IPS-NIHi7 (cell line): Measurements from ENCODE around the gene ROCK2.
A peak's percentile ranks its signal among the peaks of the same experiment; 100 is the strongest.
"Not testable (repeated sequence)": the region's sequence is repeated elsewhere in the genome, so short reads cannot be mapped to it uniquely, and the experiment has no call there.

Source experiments
- DNase-seq: peaks from one replicate; pipeline ENCODE4 v3.0.0; 2012; ENCODE audit warnings: mixed read lengths; ENCODE audit errors: extremely low spot score

ROCK2 gene

DNA sequence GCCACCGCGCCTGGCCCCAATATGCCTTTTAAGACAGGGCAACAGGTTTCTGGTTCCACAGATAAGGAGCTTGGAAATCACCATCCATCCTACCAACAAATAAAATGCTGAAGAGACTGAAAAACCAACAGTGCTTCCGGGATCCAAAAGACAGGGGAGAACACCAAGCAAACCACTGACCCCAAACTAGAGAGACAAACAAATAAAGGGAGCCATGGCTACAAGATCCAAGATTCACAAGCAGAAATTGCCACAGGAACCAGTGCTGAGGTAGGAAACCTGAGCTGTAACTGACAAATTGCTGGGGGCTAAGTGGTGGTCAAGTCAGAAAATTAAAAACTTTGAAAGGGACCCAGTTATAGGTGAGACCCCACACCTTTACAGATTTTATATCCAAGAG lies 76.5 kb downstream of the ROCK2 start:
- DNase-seq, result no peak

DNA sequence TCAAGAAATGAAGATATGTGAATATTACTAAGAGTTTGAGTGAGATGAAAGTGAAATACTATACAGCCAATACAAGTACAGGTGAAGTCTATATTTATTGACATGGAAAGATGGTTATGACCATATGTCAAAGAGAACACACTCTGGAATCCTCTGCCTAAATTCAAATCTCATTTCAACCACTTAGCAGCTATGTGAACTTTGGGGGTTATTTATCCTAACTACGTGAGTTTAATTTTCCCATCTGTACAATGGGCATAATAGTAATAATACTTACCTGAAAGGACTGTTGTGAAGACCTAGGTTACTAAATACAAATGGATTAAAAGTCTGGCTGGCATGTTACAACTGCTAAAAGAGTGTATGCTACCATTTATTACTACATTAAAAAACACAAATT lies 79.6 kb downstream of the ROCK2 start:
- no peak for DNase-seq

DNA sequence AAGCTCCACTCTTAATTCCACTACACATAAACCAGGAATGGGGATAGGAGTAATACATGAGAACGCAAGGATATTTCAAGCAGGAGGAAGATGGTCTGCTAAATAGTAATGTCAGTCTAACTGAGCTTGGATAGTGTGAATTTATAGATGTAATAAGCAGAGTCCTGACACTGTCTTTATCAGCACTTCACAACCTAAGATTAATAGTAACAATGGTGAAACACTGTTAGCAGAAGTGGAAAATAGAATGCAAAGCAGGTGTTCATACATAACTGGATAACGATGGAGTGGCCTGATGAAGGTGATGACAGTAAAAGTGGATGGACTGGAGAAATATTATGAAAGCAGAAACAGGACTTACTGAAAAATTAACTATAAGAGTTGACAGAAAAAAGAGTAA lies 80.4 kb downstream of the ROCK2 start:
- DNase-seq, result no peak

DNA sequence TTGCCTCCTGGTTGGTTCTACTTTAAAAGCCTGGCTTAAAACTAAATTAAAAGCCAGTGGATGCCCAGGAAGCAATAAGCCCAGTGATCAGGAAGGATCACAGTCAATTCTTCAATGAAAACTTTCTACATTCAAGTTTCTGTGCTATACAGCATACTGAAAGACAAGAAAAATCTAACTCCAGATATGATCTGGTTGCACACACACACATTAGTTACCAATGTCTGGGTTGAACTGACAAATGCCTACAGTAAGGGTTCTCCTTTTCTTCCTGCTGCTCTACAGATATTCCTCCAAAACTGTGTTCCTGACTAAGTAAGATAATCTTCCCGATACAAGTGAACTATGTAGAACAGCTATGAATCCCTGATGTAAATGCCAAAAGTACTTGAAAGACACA lies 81.3 kb downstream of the ROCK2 start:
- no peak for DNase-seq

DNA sequence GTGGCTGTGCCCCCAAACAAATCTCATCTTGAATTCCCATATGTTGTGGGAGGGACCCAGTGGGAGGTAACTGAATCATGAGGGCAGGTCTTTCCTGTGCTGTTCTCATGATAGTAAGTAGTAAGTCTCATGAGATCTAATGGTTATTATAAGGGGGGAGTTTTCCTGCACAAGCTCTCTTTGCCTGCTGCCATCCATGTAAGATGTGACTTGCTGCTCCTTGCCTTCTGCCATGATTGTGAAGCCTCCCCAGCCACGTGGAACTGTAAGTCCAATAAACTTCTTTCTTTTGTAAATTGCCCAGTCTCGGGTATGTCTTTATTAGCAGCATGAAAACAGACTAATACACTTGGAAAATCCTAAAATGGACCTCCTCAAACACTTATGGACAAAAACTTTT lies 82.0 kb downstream of the ROCK2 start:
- DNase-seq, result not testable (repeated sequence)

DNA sequence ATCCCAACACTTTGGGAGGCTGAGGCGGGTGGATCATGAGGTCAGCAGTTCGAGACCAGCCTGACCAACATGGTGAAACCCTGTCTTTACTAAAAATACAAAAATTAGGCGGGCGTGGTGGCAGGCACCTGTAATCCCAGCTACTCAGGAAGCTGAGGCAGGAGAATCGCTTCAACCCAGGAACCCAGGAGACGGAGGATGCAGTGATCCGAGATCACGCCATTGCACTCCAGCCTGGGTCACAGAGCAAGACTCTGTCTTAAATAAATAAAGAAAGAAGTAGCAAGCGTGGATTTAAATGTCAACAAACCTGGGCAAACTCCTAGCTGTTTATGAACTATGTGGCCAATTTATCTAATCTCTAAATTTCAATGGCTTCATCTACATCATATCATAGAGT lies 82.9 kb downstream of the ROCK2 start:
- not testable (repeated sequence) for DNase-seq

DNA sequence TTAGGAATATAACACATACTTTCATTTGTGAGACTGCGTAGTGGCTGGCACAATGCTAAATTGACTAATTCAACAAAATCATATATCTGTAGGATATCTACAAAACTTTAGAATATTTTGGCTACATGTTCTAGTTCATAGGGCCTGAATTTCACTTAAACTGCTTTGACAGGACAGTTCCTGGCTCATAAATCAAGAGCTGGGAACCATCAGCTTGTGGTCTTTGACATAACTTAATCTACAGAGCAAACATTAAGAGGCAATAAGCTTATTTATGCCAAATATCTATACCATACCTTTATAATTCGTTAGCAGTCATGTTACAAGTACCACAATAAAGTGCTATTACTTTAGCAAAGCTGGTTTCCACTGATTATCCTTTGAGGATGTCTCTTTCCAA lies 83.5 kb downstream of the ROCK2 start:
- DNase-seq, result no peak

DNA sequence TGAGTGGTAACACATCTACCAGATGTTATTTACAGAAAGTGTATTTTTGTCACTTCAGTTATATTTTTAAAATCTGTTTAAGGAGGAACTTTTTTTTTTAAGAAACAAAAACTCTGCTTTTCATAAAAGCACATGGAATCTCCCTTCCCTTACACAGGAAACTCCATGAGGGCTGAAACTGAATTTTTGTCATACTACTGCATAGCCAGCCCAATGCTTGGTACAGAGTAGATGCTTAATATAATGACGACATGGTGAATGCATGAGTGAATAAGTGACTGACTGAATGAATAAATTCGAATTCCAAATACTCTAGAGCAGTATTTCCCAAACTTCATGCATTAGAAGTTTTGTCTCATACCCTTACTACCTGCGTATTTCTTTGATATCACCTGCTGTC lies 86.5 kb downstream of the ROCK2 start:
- DNase-seq, result no peak

DNA sequence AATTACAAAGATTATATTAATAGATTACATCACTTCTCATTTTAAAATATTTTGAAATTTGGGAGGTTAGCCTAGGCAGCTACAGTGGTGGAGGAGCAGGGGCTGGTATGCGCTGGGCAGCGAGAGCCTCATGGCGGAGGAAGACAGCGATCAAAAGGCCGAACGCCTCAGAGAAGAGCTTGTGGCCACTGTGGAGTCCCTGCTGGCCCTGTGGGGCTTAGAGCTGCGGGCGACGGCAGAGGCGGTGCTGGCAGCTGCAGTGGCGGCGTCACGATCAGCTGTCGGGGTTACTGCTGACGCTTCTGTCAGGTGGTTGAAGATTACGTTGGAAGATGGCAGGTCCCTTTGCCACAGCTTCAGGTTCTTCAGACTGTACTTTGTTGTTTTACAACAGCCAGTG lies 87.4 kb downstream of the ROCK2 start:
- peak; percentile 16 for DNase-seq

DNA sequence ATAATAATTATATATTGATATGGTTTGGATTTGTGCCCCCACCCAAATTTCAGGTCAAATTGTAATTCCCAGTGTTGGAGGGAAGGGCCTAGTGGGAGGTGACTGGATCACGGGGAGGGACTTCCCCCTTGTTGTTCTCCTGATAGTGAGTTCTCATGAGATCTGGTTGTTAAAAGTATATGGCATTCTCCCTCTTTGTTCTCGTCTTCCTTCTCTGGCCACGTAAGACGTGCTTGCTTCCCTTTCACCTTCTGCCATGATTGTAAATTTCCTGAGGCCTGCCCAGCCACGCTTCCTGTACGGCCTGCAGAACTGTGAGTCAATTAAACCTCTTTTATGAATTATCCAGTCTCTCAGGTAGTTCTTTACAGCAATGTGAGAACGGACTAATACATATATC lies 88.3 kb downstream of the ROCK2 start:
- no peak for DNase-seq

DNA sequence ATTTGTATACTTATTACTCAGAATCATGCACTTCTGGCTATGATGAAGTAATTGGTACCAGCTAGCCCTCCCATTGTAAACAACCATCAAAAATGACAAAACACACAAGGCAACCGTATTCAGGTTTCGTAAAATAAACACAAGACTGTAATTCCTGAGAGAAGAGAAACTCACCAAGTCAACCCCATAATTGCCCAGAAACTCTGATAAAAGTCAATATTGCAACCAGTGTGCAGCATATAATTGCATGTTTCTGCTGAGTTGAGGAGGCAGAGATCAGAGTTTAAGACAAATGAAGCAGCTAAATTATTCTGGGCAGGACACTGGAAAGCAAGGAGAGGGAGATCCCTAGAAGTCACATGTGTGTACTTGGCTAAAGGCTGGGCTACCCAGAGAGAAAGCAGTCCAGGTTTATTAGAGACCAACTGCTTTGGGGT lies 90.3 kb downstream of the ROCK2 start:
- no peak for DNase-seq

DNA sequence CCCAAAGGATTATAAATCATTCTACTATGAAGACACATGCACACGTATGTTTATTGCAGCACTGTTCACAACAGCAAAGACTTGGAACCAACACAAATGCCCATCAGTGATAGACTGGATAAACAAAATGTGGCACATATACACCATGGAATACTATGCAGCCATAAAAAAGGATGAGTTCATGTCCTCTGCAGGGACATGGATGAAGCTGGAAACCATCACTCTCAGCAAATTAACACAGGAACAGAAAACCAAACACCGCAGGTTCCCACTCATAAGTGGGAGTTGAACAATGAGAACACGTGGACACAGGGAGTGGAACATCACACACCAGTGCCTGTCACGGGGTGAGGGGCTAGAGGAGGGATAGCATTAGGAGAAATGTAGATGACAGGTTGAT lies 92.0 kb downstream of the ROCK2 start:
- DNase-seq, result not testable (repeated sequence)

DNA sequence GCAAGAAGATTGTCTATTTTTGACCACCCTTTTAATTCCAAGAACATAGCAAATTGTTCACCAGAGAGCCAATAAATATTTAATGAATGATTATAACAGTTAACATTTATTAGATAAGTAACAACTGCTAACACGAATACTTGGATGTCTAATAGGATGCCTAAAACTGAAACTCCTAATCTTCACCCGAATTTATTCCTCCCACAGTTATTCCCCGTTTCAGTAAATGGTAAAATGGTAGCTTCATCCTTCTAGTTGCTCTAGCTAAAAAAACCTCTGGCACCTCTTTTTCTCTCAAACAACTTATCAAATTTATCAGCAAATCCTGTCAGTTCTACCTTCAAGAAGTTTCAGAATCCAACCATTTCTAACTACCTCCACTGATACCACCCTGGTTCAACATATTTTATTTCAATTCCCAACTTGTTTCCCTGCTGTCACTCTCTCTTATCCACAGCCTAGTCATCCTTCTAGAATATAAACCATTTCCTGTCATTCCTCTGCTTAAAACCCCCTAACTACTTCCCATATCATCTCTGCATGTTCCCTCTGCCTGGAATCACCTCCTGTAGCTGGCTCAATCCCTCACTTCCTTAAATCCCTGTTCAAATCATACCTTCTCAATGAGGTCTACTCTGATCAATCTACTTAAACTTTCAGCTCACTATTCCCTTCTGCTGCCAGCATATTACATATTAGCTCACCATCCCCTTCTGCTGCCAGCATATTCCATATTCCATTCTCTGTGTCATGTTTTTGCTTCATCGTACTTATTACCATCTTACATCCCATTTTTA lies 93.8 kb downstream of the ROCK2 start:
- no peak for DNase-seq

DNA sequence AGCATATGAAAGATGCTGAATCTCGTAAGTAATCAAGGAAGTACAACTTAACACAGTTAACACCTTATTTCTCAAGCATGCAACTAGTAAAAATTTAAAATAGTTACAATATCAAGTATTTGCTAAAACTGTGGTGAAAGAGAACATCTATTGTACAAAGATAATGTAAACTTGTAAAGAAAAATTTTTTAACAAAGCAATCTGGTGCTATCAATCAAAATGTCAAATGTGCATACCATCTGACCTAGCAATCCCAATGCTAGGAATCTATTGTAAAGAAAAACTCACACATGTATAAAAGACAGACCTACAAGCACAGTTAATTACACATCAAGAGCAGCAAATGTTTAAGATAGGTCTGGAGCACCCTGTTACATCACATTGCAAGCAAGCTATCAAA lies 99.1 kb downstream of the ROCK2 start:
- no peak for DNase-seq

DNA sequence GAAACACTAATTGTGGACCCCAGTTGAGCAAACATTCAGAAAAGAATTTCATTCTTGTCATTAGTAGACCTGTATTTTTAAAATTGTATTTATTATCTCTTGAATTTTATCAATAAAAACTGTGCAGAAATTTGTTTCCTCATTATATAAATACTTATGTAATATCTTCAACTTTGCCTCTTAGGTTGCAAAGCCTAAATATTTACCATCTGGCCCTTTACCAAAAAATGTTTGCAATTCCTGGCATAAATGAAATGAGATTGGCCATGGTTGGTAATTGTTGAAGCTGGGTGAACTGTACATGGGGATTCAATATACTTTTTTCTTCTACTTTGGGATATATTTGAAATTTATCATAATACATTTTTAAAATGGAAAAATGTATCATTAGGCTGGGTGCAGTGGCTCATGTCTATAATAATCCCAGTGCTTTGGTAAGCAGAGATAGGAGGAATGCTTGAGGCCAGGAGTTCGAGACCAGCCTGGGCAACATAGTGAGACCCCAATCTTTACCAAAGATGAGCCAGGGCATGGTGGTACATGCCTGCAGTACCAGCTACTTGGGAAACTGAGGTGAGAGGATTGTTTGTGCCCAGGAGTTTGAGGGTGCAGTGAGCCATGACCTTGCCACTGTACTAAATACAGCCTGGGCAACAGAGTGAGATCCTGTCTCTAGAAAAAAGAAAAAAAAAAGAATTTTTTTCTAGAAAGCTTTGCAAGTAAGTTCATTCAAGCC lies 100.2 kb downstream of the ROCK2 start:
- DNase-seq, result no peak

DNA sequence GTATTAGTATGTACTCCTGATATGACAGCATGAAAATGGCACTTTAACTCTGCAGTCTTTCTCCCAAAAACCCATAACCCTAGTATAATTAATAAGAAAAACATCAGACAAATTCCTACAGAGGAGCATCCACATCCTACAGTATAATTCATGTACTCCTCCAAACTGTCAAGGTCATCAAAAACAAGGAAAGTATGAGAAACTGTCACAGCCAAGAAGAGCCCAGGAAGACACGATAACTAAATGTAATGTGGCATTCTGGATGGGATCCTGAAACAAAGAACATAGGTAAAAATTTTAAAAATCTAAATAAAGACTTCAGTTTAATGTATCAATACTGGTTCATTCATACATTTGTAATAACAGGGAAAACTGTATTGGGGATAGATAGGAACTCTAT lies 100.9 kb downstream of the ROCK2 start:
- no peak for DNase-seq

DNA sequence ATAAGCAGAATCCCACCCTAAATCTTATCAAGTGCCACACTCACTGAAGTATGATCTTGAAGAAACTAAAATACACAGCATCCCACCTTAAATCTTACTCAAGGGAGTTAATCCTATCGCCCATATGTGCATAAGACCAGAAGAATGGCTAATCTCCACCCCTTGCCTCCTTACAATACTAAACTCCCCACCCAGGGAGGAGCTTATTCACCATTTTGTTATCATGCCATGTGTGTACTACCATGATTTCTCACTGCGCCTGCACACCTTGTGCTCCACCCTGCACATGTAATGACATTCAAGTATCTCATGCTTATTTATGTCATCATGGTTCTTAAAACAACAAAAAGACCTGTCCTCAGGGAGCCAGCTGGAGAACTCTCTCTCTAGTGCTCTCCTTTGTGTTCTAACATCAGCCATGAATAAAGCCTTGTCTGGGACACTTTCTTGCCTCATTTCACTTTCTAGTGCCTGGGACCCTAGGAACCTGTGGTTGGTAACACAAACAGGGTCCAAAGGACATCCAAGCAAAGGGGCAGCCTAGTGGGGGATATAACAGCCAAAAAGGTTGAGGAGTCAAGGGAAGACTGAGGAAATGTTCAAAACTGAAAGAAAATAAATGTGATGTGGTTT lies 101.8 kb downstream of the ROCK2 start:
- DNase-seq, result no peak

DNA sequence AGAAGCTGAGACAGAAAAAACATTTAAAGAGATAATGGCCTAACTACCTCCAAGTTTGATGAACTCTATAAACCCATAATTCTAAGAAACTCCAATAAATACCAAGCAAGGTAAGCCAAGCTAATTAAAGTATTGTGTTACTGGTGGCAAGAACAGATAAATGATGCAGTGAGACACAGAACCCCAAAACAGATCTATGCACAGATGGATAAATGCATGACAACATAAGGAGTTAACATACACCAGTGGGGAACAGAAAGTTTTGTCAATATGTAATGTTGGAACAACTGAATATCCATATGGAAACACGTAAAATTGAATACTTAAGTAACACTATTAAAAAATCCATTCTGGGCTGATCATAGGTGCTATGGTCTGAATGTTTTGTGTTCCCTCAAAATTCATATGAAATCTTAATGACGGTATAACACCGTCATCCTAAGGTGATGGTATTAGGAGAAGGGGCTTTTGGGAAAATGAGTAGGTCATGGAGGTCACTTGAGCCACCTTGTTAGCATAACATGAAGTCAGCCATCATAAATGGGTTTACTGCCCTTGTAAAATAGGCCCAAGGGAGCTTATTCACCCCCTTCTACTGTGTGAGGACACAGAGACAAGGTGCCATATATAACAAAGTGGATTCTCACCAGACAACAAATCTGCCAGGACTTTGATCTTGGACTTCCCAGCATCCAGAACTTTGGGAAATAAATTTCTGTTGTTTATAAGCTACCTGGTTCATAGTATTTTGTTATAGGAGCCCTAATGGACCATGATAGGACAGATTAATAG lies 102.8 kb downstream of the ROCK2 start:
- no peak for DNase-seq

DNA sequence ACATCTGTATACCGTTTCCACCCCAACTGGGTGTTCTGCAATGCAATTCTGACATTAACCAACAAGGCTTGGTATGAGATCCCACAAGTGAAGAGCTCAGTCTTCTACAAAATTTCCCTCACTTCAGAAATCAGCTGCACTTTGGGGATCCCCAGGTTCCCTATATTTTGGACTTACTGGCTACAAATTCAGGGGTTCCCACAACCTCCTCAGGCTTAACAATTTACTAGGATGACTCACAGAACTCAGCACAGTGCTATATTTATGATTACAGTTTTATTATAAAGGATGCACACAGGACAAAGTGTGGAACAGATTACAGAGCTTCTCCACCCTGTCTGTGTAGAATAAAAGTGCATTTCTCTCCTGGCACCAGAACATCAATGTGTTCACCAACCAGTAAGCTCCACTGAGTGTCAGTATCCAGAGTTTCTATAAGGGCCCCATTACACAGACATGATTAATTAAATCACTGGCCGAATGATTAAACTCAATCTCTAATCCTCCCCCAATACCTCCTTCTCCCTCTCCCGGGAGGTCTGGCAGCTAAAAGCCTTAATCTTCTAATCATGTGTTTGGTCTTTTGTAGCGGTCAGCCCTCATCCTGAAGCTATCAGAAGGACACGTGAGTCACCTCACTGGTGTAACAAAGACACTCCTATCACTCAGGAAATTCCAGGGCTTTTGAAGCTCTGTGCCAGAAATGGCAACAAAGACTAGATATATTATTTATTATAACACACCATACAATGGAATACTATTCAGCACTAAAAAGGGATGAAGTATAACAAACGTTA lies 104.6 kb downstream of the ROCK2 start:
- no peak for DNase-seq

DNA sequence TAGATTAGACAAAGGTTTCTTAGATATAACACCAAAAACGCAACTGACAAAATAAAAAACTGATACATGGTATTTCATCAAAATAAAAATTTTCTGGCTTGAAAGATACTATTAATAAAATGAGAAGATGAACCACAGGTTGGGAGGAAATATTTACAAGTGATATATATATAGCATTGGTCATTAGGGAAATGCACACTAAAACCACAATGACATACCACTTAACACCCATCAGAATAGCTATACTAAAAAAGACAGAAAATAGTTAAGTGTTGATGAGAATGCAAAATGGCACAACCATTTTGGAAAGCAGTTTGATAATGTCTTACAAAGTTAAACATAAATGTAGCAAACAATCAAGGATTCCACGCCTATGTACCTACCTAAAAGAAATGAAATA lies 105.3 kb downstream of the ROCK2 start:
- no peak for DNase-seq

DNA sequence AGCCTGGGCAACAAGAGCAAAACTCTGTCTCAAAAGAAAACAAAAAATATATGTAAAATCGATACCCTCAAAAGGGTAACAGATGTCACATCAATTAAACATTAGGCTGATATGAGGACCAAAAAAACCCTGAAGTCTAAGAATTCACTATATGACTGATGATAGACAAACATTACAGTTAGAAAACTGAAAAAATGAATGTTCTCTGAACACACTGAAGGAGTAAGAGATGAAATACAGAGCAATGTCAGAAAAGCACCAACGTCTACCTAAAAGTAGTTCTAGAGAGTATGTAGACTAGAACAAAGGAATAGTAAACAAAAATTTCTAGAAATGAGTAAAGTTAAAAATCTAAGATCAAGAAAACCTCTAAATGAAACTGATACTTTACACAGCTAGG lies 107.3 kb downstream of the ROCK2 start:
- no peak for DNase-seq
